Astrocyte (in vitro differentiated cells and primary cell): Measurements from ENCODE around the gene CNTRL. TPM values are rescaled to one million over a fixed set of nuclear protein-coding genes. Genes with fewer than 3 reads are reported as not detected.

Experiments
- DNase-seq: peaks from one replicate; pipeline ENCODE4 v3.0.0-alpha.2; 2010; ENCODE audit warnings: low read depth
- FAIRE-seq: peaks from 2 replicates; lab custom pipeline; 2011; peaks lifted over from hg19 to GRCh38; lab: Jason Lieb, UNC
- H2AFZ ChIP-seq: 2 replicates; pipeline ENCODE4 v1.6.0; 2012; ENCODE audit warnings: low read depth, low read length, inconsistent platforms
- H3K27ac ChIP-seq: 2 replicates; pipeline ENCODE4 v1.5.1; 2011; ENCODE audit warnings: low read depth, low read length, inconsistent platforms
- H3K27me3 ChIP-seq: 2 replicates; pipeline ENCODE4 v1.6.0; 2011; ENCODE audit warnings: low read length, inconsistent platforms; ENCODE audit not compliant: insufficient read depth
- H3K36me3 ChIP-seq: 2 replicates; pipeline ENCODE4 v1.5.1; 2011; ENCODE audit warnings: low read length, inconsistent platforms; ENCODE audit not compliant: insufficient read depth
- H3K4me1 ChIP-seq: 2 replicates; pipeline ENCODE4 v1.5.1; 2011; ENCODE audit warnings: low read length, inconsistent platforms; ENCODE audit not compliant: insufficient read depth
- H3K4me2 ChIP-seq: 2 replicates; pipeline ENCODE4 v1.6.0; 2012; ENCODE audit warnings: low read length, inconsistent platforms
- H3K4me3 ChIP-seq: 2 replicates; pipeline ENCODE4 v1.5.1; 2011; ENCODE audit warnings: low read depth, mild to moderate bottlenecking, low read length, inconsistent platforms; ENCODE audit not compliant: insufficient read depth
- H3K79me2 ChIP-seq: 2 replicates; pipeline ENCODE4 v1.6.0; 2012; ENCODE audit warnings: mild to moderate bottlenecking, low read length, inconsistent platforms; ENCODE audit not compliant: insufficient read depth
- H3K9ac ChIP-seq: 2 replicates; pipeline ENCODE4 v1.6.0; 2012; ENCODE audit warnings: mild to moderate bottlenecking, low read length, inconsistent platforms
- H3K9me3 ChIP-seq: 2 replicates; pipeline ENCODE4 v1.5.1; 2012; ENCODE audit warnings: low read depth, mild to moderate bottlenecking, low read length, inconsistent platforms; ENCODE audit not compliant: insufficient read depth
- H4K20me1 ChIP-seq: 2 replicates; pipeline ENCODE4 v1.6.0; 2012; ENCODE audit warnings: low read length, inconsistent platforms; ENCODE audit not compliant: insufficient read depth
- H3K27ac Mint-ChIP-seq: one replicate; pipeline ENCODE4 v1.8.0; 2021; ENCODE audit warnings: mild to moderate bottlenecking, mixed read lengths; ENCODE audit not compliant: unreplicated experiment
- H3K27me3 Mint-ChIP-seq: one replicate; pipeline ENCODE4 v1.8.0; 2021; ENCODE audit warnings: low read depth, mixed read lengths; ENCODE audit not compliant: unreplicated experiment
- H3K36me3 Mint-ChIP-seq: one replicate; pipeline ENCODE4 v1.8.0; 2021; ENCODE audit warnings: low read depth, mixed read lengths; ENCODE audit not compliant: unreplicated experiment
- H3K4me1 Mint-ChIP-seq: one replicate; pipeline ENCODE4 v1.8.0; 2021; ENCODE audit warnings: low read depth, mixed read lengths; ENCODE audit not compliant: unreplicated experiment
- H3K4me3 Mint-ChIP-seq: one replicate; pipeline ENCODE4 v1.8.0; 2021; ENCODE audit warnings: mild to moderate bottlenecking, moderate library complexity, mixed read lengths; ENCODE audit not compliant: unreplicated experiment
- H3K9me3 Mint-ChIP-seq: one replicate; pipeline ENCODE4 v1.8.0; 2021; ENCODE audit warnings: mild to moderate bottlenecking, mixed read lengths; ENCODE audit not compliant: unreplicated experiment
- CTCF ChIP-seq: IDR thresholded peaks from 2 replicates; pipeline ENCODE4 v1.5.1; 2011; ENCODE audit warnings: low read depth, mild to moderate bottlenecking, inconsistent platforms, low read length, moderate library complexity; ENCODE audit not compliant: insufficient read depth
- EZH2 ChIP-seq: IDR thresholded peaks from 2 replicates; pipeline ENCODE4 v1.6.1; 2012; ENCODE audit warnings: mild to moderate bottlenecking, low read length, inconsistent platforms; ENCODE audit not compliant: insufficient read depth
- total RNA-seq: library from RNA; stranded (reverse); gene quantifications from 2 replicates; pipeline ENCODE4 v1.2.1, GENCODE V29; 2021

The CNTRL gene
- total RNA-seq, 1 donor from 2014 or later = 4.4 TPM

GRCh38 chr9:121038804-121039203 is 36.0 kb upstream of the CNTRL start:
- no peak for DNase-seq
- no peak overlapping the region for H3K27ac Mint-ChIP-seq
- no peak overlapping the region for H3K4me3 ChIP-seq
- H3K27me3 Mint-ChIP-seq = no peaks in the 10 kb centered on the region
- no peak overlapping the region for H3K4me3 Mint-ChIP-seq
- no peak for FAIRE-seq
- H3K9me3 ChIP-seq = no peaks in the 10 kb centered on the region
- no peak overlapping the region for H2AFZ ChIP-seq
- H3K36me3 Mint-ChIP-seq = no peaks in the 10 kb centered on the region
- H3K79me2 ChIP-seq = no peaks in the 10 kb centered on the region
- TF ChIP-seq CTCF (no peak), EZH2 (no peak)
- H3K27me3 ChIP-seq = no peaks in the 10 kb centered on the region
- H3K4me2 ChIP-seq = no peak overlapping the region
- no peak overlapping the region for H3K27ac ChIP-seq
- H3K9ac ChIP-seq = no peak overlapping the region
- peaks cover 3% of the 10 kb centered on the region for H3K9me3 Mint-ChIP-seq
- H3K4me1 ChIP-seq = no peaks in the 10 kb centered on the region
- no peaks in the 10 kb centered on the region for H3K36me3 ChIP-seq
- no peaks in the 10 kb centered on the region for H3K4me1 Mint-ChIP-seq
- no peaks in the 10 kb centered on the region for H4K20me1 ChIP-seq

GRCh38 chr9:121048175-121048574 is 26.6 kb upstream of the CNTRL start:
- no peaks in the 10 kb centered on the region for H3K27me3 ChIP-seq
- H3K79me2 ChIP-seq = no peaks in the 10 kb centered on the region
- no peaks in the 10 kb centered on the region for H3K9me3 Mint-ChIP-seq
- no peak overlapping the region for H3K9ac ChIP-seq
- FAIRE-seq (no peak), DNase-seq (no peak)
- H3K27ac Mint-ChIP-seq = no peak overlapping the region
- TF ChIP-seq CTCF = no peak
- no peak for TF ChIP-seq EZH2
- H2AFZ ChIP-seq = no peak overlapping the region
- no peaks in the 10 kb centered on the region for H3K36me3 Mint-ChIP-seq
- no peak overlapping the region for H3K4me3 ChIP-seq
- H3K4me3 Mint-ChIP-seq = no peak overlapping the region
- no peaks in the 10 kb centered on the region for H4K20me1 ChIP-seq
- no peak overlapping the region for H3K4me2 ChIP-seq
- H3K27ac ChIP-seq = no peak overlapping the region
- no peaks in the 10 kb centered on the region for H3K27me3 Mint-ChIP-seq
- no peaks in the 10 kb centered on the region for H3K9me3 ChIP-seq
- H3K36me3 ChIP-seq = no peaks in the 10 kb centered on the region
- no peaks in the 10 kb centered on the region for H3K4me1 ChIP-seq
- peaks cover 7% of the 10 kb centered on the region for H3K4me1 Mint-ChIP-seq

- FAIRE-seq (no peak), DNase-seq (peak; percentile 43)
- Histone ChIP-seq H3K4me1 (no peaks in the 10 kb centered on the region), H2AFZ (no peak overlapping the region), H3K27ac (no peak overlapping the region), H3K27me3 (no peaks in the 10 kb centered on the region), H4K20me1 (no peaks in the 10 kb centered on the region), H3K79me2 (no peaks in the 10 kb centered on the region), H3K9me3 (no peaks in the 10 kb centered on the region), H3K36me3 (no peaks in the 10 kb centered on the region), H3K4me3 (no peak overlapping the region), H3K9ac (no peak overlapping the region), H3K4me2 (no peak overlapping the region)
- H3K4me1 Mint-ChIP-seq = peaks cover 7% of the 10 kb centered on the region
- H3K9me3 Mint-ChIP-seq = no peaks in the 10 kb centered on the region
- TF ChIP-seq CTCF (no peak), EZH2 (no peak)
- H3K4me3 Mint-ChIP-seq = no peak overlapping the region
- H3K27me3 Mint-ChIP-seq = no peaks in the 10 kb centered on the region
- H3K27ac Mint-ChIP-seq = no peak overlapping the region
- H3K36me3 Mint-ChIP-seq = no peaks in the 10 kb centered on the region
Observed at GRCh38 chr9:121048618-121049017, 26.1 kb upstream of the CNTRL start.
